Measurements from ENCODE around the gene SHISA8. TPM values are rescaled to one million over a fixed set of nuclear protein-coding genes. Genes with fewer than 3 reads are reported as not detected.

The SHISA8 gene
- total and polyA plus RNA-seq, 10 of the 15 experiments (the other 5 are each of a cell fraction or from before 2014, with no cell fraction given), result 0.06 to 10.1 (median 0.25) TPM

DNA sequence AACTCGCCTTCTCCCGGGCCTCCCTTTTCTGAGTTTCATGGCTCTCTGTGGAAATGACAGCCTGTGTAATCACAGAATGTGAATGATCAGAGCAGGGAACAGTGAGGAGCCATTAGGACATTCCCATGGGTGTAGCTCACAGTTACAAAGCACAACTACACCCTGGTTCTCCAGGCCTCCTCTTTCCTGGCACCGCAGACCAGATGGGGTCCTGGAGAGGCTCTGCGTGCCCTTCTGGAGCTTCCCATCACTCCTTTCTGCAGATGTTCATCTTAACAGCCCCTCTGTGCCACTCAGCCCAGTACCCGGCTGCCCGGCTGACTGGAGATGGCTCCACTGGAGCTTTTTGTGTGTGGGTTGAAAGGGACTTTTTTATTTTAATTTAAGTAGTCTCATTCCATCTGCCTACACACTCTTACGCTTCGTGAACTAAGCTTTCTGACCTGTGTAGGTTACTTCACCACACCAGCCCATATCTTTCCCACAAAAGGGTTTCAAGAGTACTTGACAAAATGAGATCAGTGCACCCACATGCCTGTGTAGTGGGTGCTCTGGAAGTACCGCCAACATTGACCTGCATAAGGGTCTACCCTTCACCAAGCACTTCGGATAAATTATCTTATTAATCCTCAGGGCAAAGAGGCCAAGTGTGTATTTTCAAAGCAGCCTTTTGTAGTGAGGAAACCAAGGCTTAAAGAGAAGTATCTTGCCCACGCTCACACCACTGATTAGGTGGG is 52.2 kb downstream of the SHISA8 start (continued):
- TF ChIP-seq, protein P1, sequence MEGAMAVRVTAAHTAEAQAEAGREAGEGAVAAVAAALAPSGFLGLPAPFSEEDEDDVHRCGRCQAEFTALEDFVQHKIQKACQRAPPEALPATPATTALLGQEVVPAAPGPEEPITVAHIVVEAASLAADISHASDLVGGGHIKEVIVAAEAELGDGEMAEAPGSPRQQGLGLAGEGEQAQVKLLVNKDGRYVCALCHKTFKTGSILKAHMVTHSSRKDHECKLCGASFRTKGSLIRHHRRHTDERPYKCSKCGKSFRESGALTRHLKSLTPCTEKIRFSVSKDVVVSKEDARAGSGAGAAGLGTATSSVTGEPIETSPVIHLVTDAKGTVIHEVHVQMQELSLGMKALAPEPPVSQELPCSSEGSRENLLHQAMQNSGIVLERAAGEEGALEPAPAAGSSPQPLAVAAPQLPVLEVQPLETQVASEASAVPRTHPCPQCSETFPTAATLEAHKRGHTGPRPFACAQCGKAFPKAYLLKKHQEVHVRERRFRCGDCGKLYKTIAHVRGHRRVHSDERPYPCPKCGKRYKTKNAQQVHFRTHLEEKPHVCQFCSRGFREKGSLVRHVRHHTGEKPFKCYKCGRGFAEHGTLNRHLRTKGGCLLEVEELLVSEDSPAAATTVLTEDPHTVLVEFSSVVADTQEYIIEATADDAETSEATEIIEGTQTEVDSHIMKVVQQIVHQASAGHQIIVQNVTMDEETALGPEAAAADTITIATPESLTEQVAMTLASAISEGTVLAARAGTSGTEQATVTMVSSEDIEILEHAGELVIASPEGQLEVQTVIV (IDR thresholded peaks at IDR 0.05; ENCODE audit: borderline replicate concordance, partially characterized antibody), result no peak
- TF ChIP-seq MEF2A (IDR thresholded peaks at IDR 0.05; ENCODE audit: insufficient read depth, low read depth, low read length), result peak; percentile 79
- no peak for TF ChIP-seq KAT2A (conservative IDR thresholded peaks at IDR 0.05; ENCODE audit: control insufficient read depth, low read depth, low read length)
- TF ChIP-seq CHD4 (IDR thresholded peaks at IDR 0.05), result no peak
- TF ChIP-seq ZSCAN29 (IDR thresholded peaks at IDR 0.05), result no peak
- peak; percentile 42; the same call in 1 of the 2 replicates for TF ChIP-seq BCL11A (IDR thresholded peaks at IDR 0.05; ENCODE audit: low read depth, low read length)
- no peak for TF ChIP-seq TCF3 (IDR thresholded peaks at IDR 0.05; ENCODE audit: borderline replicate concordance, insufficient read depth, low read depth, low read length)
- peak; percentile 72 for TF ChIP-seq NFIC (IDR thresholded peaks at IDR 0.05; ENCODE audit: low read depth, low read length)
- TF ChIP-seq SREBF2 (IDR thresholded peaks at IDR 0.05; ENCODE audit: low read length), result no peak
- TF ChIP-seq TAF1 (IDR thresholded peaks at IDR 0.05; ENCODE audit: borderline replicate concordance, low read depth, low read length), result 0 out of 2 replicates have a peak, but pooled peaks have one; percentile 35
- no peak for TF ChIP-seq RFX5 (IDR thresholded peaks at IDR 0.05; ENCODE audit: low read depth, low read length)
- TF ChIP-seq, protein P2, sequence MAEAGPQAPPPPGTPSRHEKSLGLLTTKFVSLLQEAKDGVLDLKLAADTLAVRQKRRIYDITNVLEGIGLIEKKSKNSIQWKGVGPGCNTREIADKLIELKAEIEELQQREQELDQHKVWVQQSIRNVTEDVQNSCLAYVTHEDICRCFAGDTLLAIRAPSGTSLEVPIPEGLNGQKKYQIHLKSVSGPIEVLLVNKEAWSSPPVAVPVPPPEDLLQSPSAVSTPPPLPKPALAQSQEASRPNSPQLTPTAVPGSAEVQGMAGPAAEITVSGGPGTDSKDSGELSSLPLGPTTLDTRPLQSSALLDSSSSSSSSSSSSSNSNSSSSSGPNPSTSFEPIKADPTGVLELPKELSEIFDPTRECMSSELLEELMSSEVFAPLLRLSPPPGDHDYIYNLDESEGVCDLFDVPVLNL (IDR thresholded peaks at IDR 0.05; ENCODE audit: low read depth, low read length), result no peak
- no peak for TF ChIP-seq HCFC1 (IDR thresholded peaks at IDR 0.05; ENCODE audit: low read length)
